K562 (cell line): ENCODE measurements around the gene VDAC1. TPM values are rescaled to one million over a fixed set of nuclear protein-coding genes. Genes with fewer than 3 reads are reported as not detected.

Experiments used
- CUX1 ChIP-seq: fragments of 200-800 bp; sonication (Bioruptor generic); IDR thresholded peaks from 2 replicates; pipeline ENCODE4 v1.6.1; 2016; ENCODE audit warnings: missing genetic modification characterization, missing compliant biosample characterization
- HDGF ChIP-seq: fragments of 450-650 bp; IDR thresholded peaks from 2 replicates; pipeline ENCODE4 v1.6.1; 2016
- MEF2D ChIP-seq: conservative IDR thresholded peaks from 2 replicates; pipeline ENCODE4 v1.6.1; 2016; ENCODE audit warnings: low read depth, missing genetic modification characterization, missing compliant biosample characterization
- NUFIP1 ChIP-seq: fragments of 450-650 bp; IDR thresholded peaks from 2 replicates; pipeline ENCODE4 v1.6.1; 2018; ENCODE audit not compliant: partially characterized antibody
- RAD21 ChIP-seq, 2 experiments: fragments of 250-450 bp in 1 of 2; fragments of 450-650 bp in 1 of 2; sonication (Bioruptor Pico) in 1 of 2; formaldehyde crosslinking in 1 of 2; IDR thresholded peaks in 1 of 2; conservative IDR thresholded peaks in 1 of 2; 2 replicates each; pipeline versions ENCODE4 v1.4.0 to v1.8.0; 2020 to 2022; ENCODE audit warnings: mild to moderate bottlenecking in 2 of 2, moderate library complexity in 1 of 2
- SREBF2 ChIP-seq: sonication (generic); formaldehyde crosslinking; IDR thresholded peaks from 2 replicates; pipeline ENCODE4 v1.4.0; 2020; ENCODE audit warnings: mild to moderate bottlenecking, missing genetic modification reagents
- STAT5B ChIP-seq: fragments of 250-450 bp; sonication (Bioruptor Pico); IDR thresholded peaks from 2 replicates; pipeline ENCODE4 v1.8.0; 2021; ENCODE audit warnings: mild to moderate bottlenecking, inconsistent platforms
- ZBTB40 ChIP-seq, 2 experiments: fragments of 450-650 bp in 1 of 2; sonication (generic) in 1 of 2; formaldehyde crosslinking in 1 of 2; IDR thresholded peaks; 2 replicates each; pipeline versions ENCODE4 v1.7.1 to v1.9.0; 2016 to 2022; ENCODE audit warnings: inconsistent platforms in 1 of 2, mild to moderate bottlenecking in 1 of 2, missing genetic modification reagents in 1 of 2
- ZNF24 ChIP-seq: fragments of 450-650 bp; IDR thresholded peaks from 2 replicates; pipeline ENCODE4 v1.6.1; 2016
- ZNF282 ChIP-seq: sonication (generic); formaldehyde crosslinking; IDR thresholded peaks from 2 replicates; pipeline ENCODE4 v1.8.1; 2023; ENCODE audit warnings: missing genetic modification reagents
- ZNF311 ChIP-seq: fragments of 250-450 bp; sonication (Bioruptor Pico); IDR thresholded peaks from 2 replicates; pipeline ENCODE4 v1.4.0; 2020; ENCODE audit warnings: mild to moderate bottlenecking, moderate library complexity
- polyA plus RNA-seq, 8 experiments: library from polyadenylated mRNA; depleted of rRNA in 4 of 8; stranded (reverse) in 5 of 8; unstranded in 3 of 8; fragments of >200 nt; fragmentation: Nextera tagmentation in 2 of 8; fragmentation: Illumina TruSeq in 1 of 8; extraction: Ambion mirVana in 2 of 8; extraction: Trizol in 1 of 8; gene quantifications; 2 replicates each; pipeline versions ENCODE4 v1.2.1 to v1.2.3, GENCODE V29; 2011 to 2014; ENCODE audit warnings: inconsistent platforms in 1 of 8, missing spikeins in 1 of 8
- total RNA-seq, 7 experiments: library from RNA; depleted of rRNA in 6 of 7; stranded (reverse); fragments of >200 nt in 6 of 7; fragmentation: Illumina TruSeq in 2 of 7; extraction: Trizol in 2 of 7; gene quantifications; 2 replicates each; pipeline versions ENCODE4 v1.2.1 to v1.2.3, GENCODE V29; 2011 to 2021; ENCODE audit warnings: low replicate concordance in 1 of 7

VDAC1 gene
- total and polyA plus RNA-seq, 9 of the 15 experiments (the other 6 are each of a cell fraction or from before 2014, with no cell fraction given): 168 to 366 (median 293) TPM

- TF ChIP-seq ZBTB40 (IDR thresholded peaks at IDR 0.05): no peak
- no peak for TF ChIP-seq ZBTB40 (CRISPR knock-in tag; IDR thresholded peaks at IDR 0.05)
- TF ChIP-seq ZNF24: no peak
- TF ChIP-seq MEF2D (tag): no peak; the same call in 1 of the 2 replicates
- TF ChIP-seq RAD21 (CRISPR knock-in tag; conservative IDR thresholded peaks at IDR 0.05 in 1 of 2, IDR thresholded peaks at IDR 0.05 in 1 of 2): no peak
- no peak for TF ChIP-seq SREBF2 (CRISPR knock-in tag)
- TF ChIP-seq ZNF282: no peak
- 0 out of 2 replicates have a peak, but pooled peaks have one; percentile 16 for TF ChIP-seq HDGF
- peak; percentile 81 for TF ChIP-seq ZNF311 (CRISPR knock-in tag)
- TF ChIP-seq CUX1: no peak; the same call in 1 of the 2 replicates
- TF ChIP-seq NUFIP1: no peak
- no peak for TF ChIP-seq STAT5B
These were observed 72.2 kb downstream of the VDAC1 start (continued) for GRCh38 chr5:133932441-133933168.
